IPS DF 6.9 (cell line): Measurements from ENCODE around the gene TSPAN14.
A peak's percentile ranks its signal among the peaks of the same experiment; 100 is the strongest.

Source experiments
- DNase-seq: peaks from one replicate; pipeline ENCODE4 v3.0.0-alpha.2; 2013; ENCODE audit warnings: low read depth, low spot score
- H3K27ac ChIP-seq: one replicate; pipeline ENCODE4 v1.5.1; 2013; ENCODE audit warnings: low read length, control low read depth
- H3K27me3 ChIP-seq: 2 replicates; pipeline ENCODE4 v1.6.1; 2013; ENCODE audit warnings: mild to moderate bottlenecking, low read length; ENCODE audit not compliant: control insufficient read depth, insufficient read depth
- H3K36me3 ChIP-seq: 2 replicates; pipeline ENCODE4 v1.6.1; 2013; ENCODE audit warnings: low read length; ENCODE audit not compliant: control insufficient read depth, insufficient read depth
- H3K4me1 ChIP-seq: 2 replicates; pipeline ENCODE4 v1.6.1; 2013; ENCODE audit warnings: low read length; ENCODE audit not compliant: control insufficient read depth, insufficient read depth
- H3K4me3 ChIP-seq: 2 replicates; pipeline ENCODE4 v1.5.1; 2013; ENCODE audit warnings: mild to moderate bottlenecking, low read length
- H3K9me3 ChIP-seq: 2 replicates; pipeline ENCODE4 v1.6.1; 2013; ENCODE audit warnings: low read length, inconsistent platforms; ENCODE audit not compliant: control insufficient read depth, insufficient read depth
- WGBS: extraction: QIAGEN DNeasy Blood & Tissue Kit; methylation state at CpG from one replicate; pipeline ENCODE4 v1.1.7; 2013; ENCODE audit warnings: mixed read lengths, missing lambda C conversion rate; ENCODE audit not compliant: insufficient read length, insufficient coverage; 5-methylcytosine and 5-hydroxymethylcytosine counted together

TSPAN14 gene

DNA sequence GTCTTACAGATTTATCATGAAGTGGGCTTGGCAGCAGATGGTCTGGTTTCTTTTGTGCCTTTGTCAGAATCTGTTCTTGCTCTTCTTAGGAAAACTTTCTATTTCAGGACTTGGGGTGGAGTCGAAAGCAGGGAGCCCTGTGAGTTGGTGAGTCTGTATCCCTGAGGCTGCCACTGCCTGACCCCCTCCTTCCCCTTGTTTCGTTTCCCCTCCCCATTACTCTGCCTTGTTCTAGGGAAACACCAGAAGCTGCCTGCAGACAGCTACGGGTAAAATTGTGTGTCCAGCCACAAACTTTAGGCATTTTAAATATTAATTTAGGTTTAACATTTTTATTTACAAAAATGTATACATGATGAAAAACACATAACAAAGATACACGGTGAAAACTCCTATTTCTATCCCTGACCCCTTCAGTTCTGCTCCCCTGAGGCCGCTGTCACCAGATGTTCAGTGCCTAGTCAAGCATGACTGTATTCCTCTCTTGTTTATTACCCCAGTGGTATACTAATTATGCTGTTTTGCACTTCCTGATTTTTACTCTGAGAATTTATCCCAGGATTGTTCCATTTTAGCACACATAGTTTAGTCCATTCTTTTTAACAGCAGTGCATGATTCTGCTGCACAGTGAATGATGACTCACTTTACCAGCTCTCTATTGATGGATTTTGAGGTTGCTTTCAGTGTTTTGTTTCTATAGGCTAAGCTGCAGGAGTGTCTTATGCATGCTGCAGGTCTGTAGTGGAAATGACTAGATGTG lies 9.1 kb downstream of the TSPAN14 start:
- Histone ChIP-seq H3K9me3 (no peaks in the 10 kb centered on the region), H3K4me3 (no peak overlapping the region), H3K27me3 (no peaks in the 10 kb centered on the region; the same call in 1 of the 2 replicates), H3K4me1 (peaks cover 30% of the 10 kb centered on the region), H3K36me3 (no peaks in the 10 kb centered on the region), H3K27ac (no peak overlapping the region)
- no CpG with 5 or more reads among the region's 5 CpGs for WGBS
- no peak for DNase-seq

DNA sequence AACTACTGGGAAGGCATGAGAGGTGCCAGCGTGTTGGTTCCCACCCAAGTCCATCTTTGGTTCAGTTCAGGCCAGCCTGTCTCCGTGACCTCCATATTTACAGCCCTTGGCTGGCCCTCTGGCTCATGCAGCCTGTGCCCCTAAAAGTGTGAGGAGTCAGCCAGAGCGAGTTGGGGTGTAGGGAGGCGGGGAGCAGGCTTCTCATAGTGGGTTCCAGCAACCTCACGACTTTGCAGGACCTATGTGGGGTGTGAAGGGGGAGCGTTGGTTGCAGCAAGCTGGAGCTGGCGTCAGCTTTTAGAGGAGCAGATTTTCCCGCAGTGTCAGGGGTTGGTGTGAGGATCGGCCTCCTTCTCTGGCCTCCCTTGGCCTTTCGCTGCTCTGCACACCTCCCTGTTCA lies 9.8 kb downstream of the TSPAN14 start:
- H3K4me1 ChIP-seq: peaks cover 30% of the 10 kb centered on the region
- no peak overlapping the region for H3K4me3 ChIP-seq
- no peaks in the 10 kb centered on the region; the same call in 1 of the 2 replicates for H3K27me3 ChIP-seq
- no peak for DNase-seq
- no peaks in the 10 kb centered on the region for H3K36me3 ChIP-seq
- no peak overlapping the region for H3K27ac ChIP-seq
- no peaks in the 10 kb centered on the region for H3K9me3 ChIP-seq
- WGBS: no CpG with 5 or more reads among the region's 10 CpGs

DNA sequence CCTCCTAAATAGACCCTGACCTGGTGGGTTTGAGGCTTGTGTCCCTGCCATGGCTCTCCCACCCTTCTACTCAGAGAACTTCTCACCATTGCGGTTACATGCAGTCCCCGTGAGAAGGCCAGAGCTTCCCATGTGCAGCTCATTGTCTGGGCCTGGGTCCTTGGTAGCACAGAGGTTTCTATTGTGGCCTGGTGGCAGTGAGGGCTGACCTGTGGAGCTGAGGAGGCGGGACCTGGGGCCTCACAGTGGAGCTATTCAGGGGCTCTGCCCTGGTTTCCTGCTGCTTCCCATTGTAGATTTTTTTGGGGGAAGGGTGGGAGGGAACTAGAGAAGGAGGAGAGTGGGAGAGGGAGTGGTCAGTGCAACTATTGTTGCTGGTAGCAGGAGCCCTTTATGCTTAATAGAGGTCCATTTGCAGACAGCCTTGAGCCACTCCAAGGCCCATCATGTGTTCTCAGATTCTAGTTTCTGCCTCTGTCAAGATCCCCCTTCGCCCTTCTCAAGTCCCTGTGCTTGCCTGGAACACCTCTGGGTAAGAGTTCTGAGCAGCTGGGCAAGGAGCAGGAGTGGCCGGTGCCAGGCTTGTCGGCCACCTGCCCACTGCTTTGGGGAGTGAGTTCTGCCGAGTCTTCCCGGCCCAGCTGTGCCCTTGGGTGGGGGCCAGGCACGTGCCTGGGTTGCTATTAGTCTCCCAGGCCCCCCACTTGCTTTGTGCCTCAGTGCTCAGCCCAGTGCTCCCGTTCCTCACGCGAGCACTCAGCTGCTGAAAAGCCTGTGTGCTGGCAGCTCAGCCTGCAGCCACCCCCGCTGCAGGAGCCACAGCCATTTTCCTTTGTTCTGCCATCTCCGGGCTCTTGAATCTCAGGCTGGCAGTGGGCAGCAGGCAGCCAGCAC lies 10.7 kb downstream of the TSPAN14 start:
- no CpG with 5 or more reads among the region's 14 CpGs for WGBS
- Histone ChIP-seq H3K27me3 (no peaks in the 10 kb centered on the region; the same call in 1 of the 2 replicates), H3K27ac (no peak overlapping the region), H3K9me3 (no peaks in the 10 kb centered on the region), H3K36me3 (no peaks in the 10 kb centered on the region), H3K4me1 (peaks cover 21% of the 10 kb centered on the region), H3K4me3 (peak overlapping the region; percentile 9; the same call in 1 of the 2 replicates)
- no peak for DNase-seq

DNA sequence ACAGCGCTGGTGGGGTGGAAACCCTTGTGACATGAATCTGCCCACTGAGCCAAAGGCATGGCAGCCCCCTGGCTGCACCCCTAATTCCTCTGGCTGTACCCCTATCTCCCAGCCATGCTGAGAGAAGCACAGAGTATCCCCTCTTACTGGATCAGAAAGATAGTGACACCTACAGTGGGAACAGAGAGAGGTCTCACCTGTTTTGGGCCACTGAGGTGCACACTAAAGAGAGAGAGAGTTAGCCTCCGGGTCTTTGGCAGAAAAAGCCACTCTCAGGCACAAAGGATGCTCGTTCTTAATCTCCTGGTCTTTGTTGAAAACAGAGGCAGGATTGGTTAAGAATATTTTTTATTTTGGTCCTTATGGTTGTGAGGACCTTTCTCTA lies 11.3 kb downstream of the TSPAN14 start:
- Histone ChIP-seq H3K36me3 (no peaks in the 10 kb centered on the region), H3K27ac (no peak overlapping the region), H3K27me3 (no peaks in the 10 kb centered on the region; the same call in 1 of the 2 replicates), H3K4me3 (no peak overlapping the region), H3K9me3 (no peaks in the 10 kb centered on the region), H3K4me1 (peaks cover 20% of the 10 kb centered on the region)
- WGBS: no CpG with 5 or more reads among the region's 3 CpGs
- no peak for DNase-seq

DNA sequence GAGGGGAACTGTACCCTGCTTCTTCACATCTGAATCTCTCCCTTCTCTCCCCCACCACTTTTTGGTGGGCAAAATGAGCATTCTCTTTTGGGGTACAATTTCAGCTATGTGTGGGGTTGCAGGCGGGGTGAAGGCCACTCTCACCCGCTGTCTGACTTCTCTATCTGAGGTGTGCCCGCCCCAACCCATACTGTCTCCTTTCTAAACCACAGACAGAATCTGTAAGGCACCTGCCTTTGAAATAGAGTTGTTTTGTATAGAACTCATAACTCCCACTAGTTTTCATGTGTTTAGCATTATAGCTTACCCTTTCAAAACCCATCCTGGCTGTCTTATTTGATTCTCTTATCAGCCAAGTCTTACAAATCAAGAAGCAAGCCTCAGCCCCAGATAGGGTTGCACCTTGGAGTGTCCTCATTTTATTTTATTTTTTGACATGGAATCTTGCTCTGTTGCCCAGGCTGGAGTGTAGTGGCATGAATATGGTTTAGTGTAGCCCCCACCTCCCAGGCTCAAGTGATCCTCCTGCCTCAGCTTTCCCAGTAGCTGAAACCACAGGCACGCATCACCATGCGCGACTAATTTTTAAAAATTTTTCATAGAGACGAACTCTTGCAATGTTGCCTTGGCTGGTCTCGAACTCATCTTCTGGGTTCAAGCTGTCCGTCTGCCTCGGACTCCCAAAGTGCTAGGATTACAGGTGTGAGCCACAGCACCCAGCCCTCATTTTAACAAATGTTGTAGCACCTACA lies 11.9 kb downstream of the TSPAN14 start:
- no peak overlapping the region for H3K27ac ChIP-seq
- H3K4me1 ChIP-seq: peaks cover 18% of the 10 kb centered on the region
- H3K27me3 ChIP-seq: no peaks in the 10 kb centered on the region; the same call in 1 of the 2 replicates
- no peaks in the 10 kb centered on the region for H3K36me3 ChIP-seq
- no peaks in the 10 kb centered on the region for H3K9me3 ChIP-seq
- WGBS: no CpG with 5 or more reads among the region's 10 CpGs
- no peak for DNase-seq
- H3K4me3 ChIP-seq: no peak overlapping the region

DNA sequence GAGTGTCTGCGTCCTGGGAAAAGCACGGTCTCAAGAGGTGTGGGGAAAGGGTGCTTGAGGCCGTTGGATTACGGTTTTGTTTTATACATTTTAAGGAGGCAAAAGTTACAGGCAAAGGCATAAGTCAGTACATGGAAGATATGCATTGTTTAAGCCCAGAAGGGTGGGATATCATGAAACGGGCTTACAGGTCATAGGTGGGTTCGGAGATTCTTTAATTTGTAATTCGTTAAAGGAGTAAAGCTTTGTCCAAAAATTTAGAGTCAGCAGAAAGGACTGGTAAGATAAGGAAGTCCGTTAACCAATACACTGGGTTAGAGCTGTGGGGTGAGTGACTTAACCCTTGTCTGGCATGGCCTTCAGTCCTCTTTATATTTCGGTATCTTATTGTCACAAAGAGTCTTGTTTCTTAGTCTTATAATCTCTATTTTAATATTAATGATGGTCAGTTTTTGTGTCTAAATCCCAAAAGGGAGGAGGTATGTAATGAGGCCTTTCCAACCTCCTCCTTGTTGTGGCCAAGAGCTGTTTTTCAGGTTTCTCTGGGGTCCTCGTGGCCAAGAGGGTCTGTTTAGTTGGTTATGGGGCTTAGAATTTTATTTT lies 12.7 kb downstream of the TSPAN14 start:
- no peak overlapping the region for H3K27ac ChIP-seq
- H3K4me1 ChIP-seq: peaks cover 12% of the 10 kb centered on the region
- no peaks in the 10 kb centered on the region for H3K36me3 ChIP-seq
- no CpG with 5 or more reads among the region's 10 CpGs for WGBS
- H3K4me3 ChIP-seq: no peak overlapping the region
- no peak for DNase-seq
- no peaks in the 10 kb centered on the region for H3K9me3 ChIP-seq
- no peaks in the 10 kb centered on the region; the same call in 1 of the 2 replicates for H3K27me3 ChIP-seq

DNA sequence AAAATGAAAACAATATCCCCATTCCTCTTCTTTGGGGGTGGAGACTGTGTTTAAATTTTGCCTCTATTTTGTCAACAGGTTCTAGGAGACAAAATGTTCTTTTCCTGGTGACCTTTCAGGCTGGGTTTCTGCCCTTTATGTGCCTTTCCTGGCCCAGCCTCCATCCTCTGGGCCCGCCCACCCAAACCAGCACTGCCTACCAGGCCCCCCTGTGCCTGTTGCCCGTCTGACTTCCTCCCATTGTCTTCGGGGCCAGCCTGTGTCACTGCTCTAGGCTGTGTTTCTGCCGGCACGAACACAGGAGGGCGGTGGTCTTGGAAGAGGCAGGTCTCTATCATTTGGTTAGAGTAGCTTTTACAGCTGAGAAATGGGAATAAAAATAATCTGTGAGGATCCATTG lies 13.9 kb downstream of the TSPAN14 start:
- Histone ChIP-seq H3K27me3 (no peaks in the 10 kb centered on the region; the same call in 1 of the 2 replicates), H3K4me1 (peaks cover 12% of the 10 kb centered on the region), H3K9me3 (no peaks in the 10 kb centered on the region), H3K4me3 (no peak overlapping the region), H3K36me3 (no peaks in the 10 kb centered on the region), H3K27ac (no peak overlapping the region)
- WGBS: no CpG with 5 or more reads among the region's 6 CpGs
- no peak for DNase-seq

DNA sequence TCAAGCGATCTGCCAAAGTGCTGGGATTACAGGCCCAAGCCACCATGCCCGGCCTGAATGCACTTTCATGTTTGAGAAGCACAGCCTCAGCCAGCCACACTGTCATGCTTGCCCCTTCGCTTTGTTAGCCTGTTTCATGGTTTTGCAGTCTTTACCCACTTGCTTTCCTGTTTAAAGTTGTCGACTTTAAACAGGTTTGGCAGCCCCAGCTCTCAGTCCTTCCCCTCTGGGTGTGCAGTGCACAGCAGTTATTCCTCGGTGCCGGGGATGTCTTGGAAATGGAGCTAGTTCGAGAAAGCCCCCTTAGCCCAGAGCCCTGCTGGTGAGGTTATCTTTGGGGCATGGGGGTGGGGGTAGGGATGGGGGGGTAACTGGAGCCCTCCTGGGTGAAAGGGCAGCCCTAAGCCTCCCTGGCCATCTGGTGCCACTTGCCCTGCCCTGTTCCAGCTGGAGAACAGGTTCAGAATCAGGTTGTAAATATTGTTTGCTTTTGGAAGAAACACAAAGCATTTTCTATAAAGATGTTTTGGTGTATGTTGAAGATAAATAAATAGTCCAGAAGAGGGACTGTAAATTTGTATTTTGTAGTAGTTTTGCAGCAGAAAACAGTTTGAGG lies 14.8 kb downstream of the TSPAN14 start:
- peaks cover 13% of the 10 kb centered on the region for H3K4me1 ChIP-seq
- WGBS: no CpG with 5 or more reads among the region's 7 CpGs
- no peak for DNase-seq
- H3K4me3 ChIP-seq: no peak overlapping the region
- H3K27me3 ChIP-seq: no peaks in the 10 kb centered on the region; the same call in 1 of the 2 replicates
- H3K27ac ChIP-seq: no peak overlapping the region
- no peaks in the 10 kb centered on the region for H3K9me3 ChIP-seq
- no peaks in the 10 kb centered on the region for H3K36me3 ChIP-seq

DNA sequence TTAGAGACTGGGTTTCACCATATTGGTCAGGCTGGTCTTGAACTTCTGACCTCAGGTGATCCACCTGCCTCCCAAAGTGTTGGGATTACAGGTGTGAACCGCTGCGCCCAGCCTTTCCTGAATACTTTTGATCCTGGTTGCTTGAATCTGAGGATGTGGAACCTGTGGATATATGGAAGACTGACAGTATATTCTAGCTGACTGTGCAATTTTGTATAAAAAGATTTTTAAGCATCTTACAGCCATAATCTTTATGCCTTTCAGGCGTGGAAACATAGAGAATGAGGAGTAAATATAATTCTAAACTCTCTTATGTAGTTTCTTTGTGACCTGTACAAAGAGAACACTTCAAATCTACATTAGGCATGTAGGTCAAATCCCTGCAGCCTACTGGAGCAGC lies 16.2 kb downstream of the TSPAN14 start:
- WGBS: no CpG with 5 or more reads among the region's 3 CpGs
- H3K36me3 ChIP-seq: no peaks in the 10 kb centered on the region
- no peak overlapping the region for H3K4me3 ChIP-seq
- H3K27ac ChIP-seq: no peak overlapping the region
- DNase-seq: no peak
- no peaks in the 10 kb centered on the region; the same call in 1 of the 2 replicates for H3K27me3 ChIP-seq
- peaks cover 12% of the 10 kb centered on the region for H3K4me1 ChIP-seq
- H3K9me3 ChIP-seq: no peaks in the 10 kb centered on the region
